K562 (cell line): ENCODE results near the gene TCHP. TPM values are rescaled to one million over a fixed set of nuclear protein-coding genes. Genes with fewer than 3 reads are reported as not detected.

Source experiments
- ATAC-seq: fragments of 200-7000 bp; cut with Tn5 transposase; 3 replicates; pipeline ENCODE4 v1.9.1; 2020; ENCODE audit warnings: moderate library complexity
- BruUV-seq: library from RNA; stranded (reverse); fragments of 400-500 nt; replicated peaks from 2 replicates; lab custom pipeline; 2021; lab: Mats Ljungman, UMichigan
- CTCF ChIA-PET: fragments of 300-600 bp; formaldehyde crosslinking; extraction: SDS; loops from one replicate; lab custom pipeline; 2021; ENCODE audit warnings: low intra/inter-chr PET ratio; lab: Yijun Ruan, JAX
- POLR2A ChIA-PET: fragments of 300-600, 350-650 bp; sonication (Branson Sonifier 250); formaldehyde crosslinking; extraction: SDS; loops from one replicate; lab custom pipeline; 2021; ENCODE audit warnings: antibody characterized with exemption, inconsistent platforms; lab: Yijun Ruan, JAX
- DNase-seq, 4 experiments: peaks; one replicate each; pipeline versions ENCODE4 v3.0.0 to v3.0.0-alpha.2; 2011 to 2018; ENCODE audit warnings: low spot score in 3 of 4, mixed read lengths in 3 of 4; ENCODE audit errors: extremely low read depth in 1 of 4
- FAIRE-seq: peaks from 2 replicates; lab custom pipeline; 2011; peaks lifted over from hg19 to GRCh38; lab: Jason Lieb, UNC
- H2AFZ ChIP-seq: 2 replicates; pipeline ENCODE4 v1.6.0; 2011; ENCODE audit warnings: low read depth, low read length, control low read depth, inconsistent platforms
- H3K27ac ChIP-seq: fragments of 200-600 bp; 3 replicates; pipeline ENCODE4 v1.8.0; 2011; ENCODE audit warnings: low read depth, mild to moderate bottlenecking, control low read depth, inconsistent platforms, low read length, moderate library complexity, mixed read lengths; ENCODE audit errors: extremely low read depth
- H3K27me3 ChIP-seq, 2 experiments: fragments of 300-600 bp in 1 of 2; 2 replicates in 1 of 2; 3 replicates in 1 of 2; pipeline versions ENCODE4 v1.6.0 to v1.8.0; 2011; ENCODE audit warnings: inconsistent platforms in 2 of 2, low read length in 2 of 2, mild to moderate bottlenecking in 1 of 2, mixed read lengths in 1 of 2, moderate library complexity in 1 of 2; ENCODE audit not compliant: control insufficient read depth in 2 of 2, insufficient read depth in 2 of 2
- H3K36me3 ChIP-seq: fragments of 300-600 bp; 3 replicates; pipeline ENCODE4 v1.8.0; 2011; ENCODE audit warnings: mild to moderate bottlenecking, low read length, inconsistent platforms; ENCODE audit not compliant: control insufficient read depth, insufficient read depth
- H3K4me1 ChIP-seq, 2 experiments: fragments of 200-600 bp in 1 of 2; replicated peaks in 1 of 2; 2 replicates in 1 of 2; 3 replicates in 1 of 2; pipeline versions ENCODE4 v1.5.1 to v1.8.0; 2011; ENCODE audit warnings: inconsistent platforms in 2 of 2, low read length in 2 of 2, mild to moderate bottlenecking in 1 of 2, mixed read lengths in 1 of 2, moderate library complexity in 1 of 2; ENCODE audit not compliant: control insufficient read depth in 2 of 2, insufficient read depth in 2 of 2
- H3K4me2 ChIP-seq: 2 replicates; pipeline ENCODE4 v1.6.1; 2011; ENCODE audit warnings: low read length, control low read depth, inconsistent platforms, mixed read lengths; ENCODE audit not compliant: insufficient read depth
- H3K4me3 ChIP-seq: fragments of 200-600 bp; sonication (generic), shearing (Covaris generic); 2 replicates; pipeline ENCODE4 v1.5.1; 2016; ENCODE audit warnings: control low read depth, inconsistent platforms
- H3K79me2 ChIP-seq: fragments of 200-600 bp; 3 replicates; pipeline ENCODE4 v1.8.0; 2011; ENCODE audit warnings: low read length, inconsistent platforms; ENCODE audit not compliant: control insufficient read depth, insufficient read depth
- H3K9ac ChIP-seq, 2 experiments: 2 replicates each; pipeline versions ENCODE4 v1.6.0 to v1.6.1; 2011; ENCODE audit warnings: low read depth in 2 of 2, low read length in 2 of 2, control low read depth in 1 of 2, inconsistent platforms in 1 of 2, mild to moderate bottlenecking in 1 of 2, mixed read lengths in 1 of 2; ENCODE audit not compliant: insufficient read depth in 1 of 2
- H3K9me1 ChIP-seq: one replicate; pipeline ENCODE4 v1.6.0; 2011; ENCODE audit warnings: inconsistent platforms, mild to moderate bottlenecking, low read length, moderate library complexity; ENCODE audit not compliant: control insufficient read depth, insufficient read depth
- H3K9me3 ChIP-seq: replicated peaks from 2 replicates; pipeline ENCODE4 v1.5.1; 2011; ENCODE audit warnings: low read depth, low read length, inconsistent platforms; ENCODE audit not compliant: control insufficient read depth, insufficient read depth
- H4K20me1 ChIP-seq: replicated peaks from 2 replicates; pipeline ENCODE4 v1.6.1; 2011; ENCODE audit warnings: low read length, inconsistent platforms, mixed read lengths; ENCODE audit not compliant: control insufficient read depth, insufficient read depth
- BCOR ChIP-seq: fragments of 450-650 bp; IDR thresholded peaks from 2 replicates; pipeline ENCODE4 v1.6.1; 2016
- MIER1 ChIP-seq: fragments of 450-650 bp; IDR thresholded peaks from 2 replicates; pipeline ENCODE4 v1.6.1; 2016; ENCODE audit warnings: antibody characterized with exemption, mild to moderate bottlenecking, low read depth
- NEUROD1 ChIP-seq: fragments of 150-350 bp; IDR thresholded peaks from 2 replicates; pipeline ENCODE4 v1.6.1; 2014; ENCODE audit warnings: borderline replicate concordance, low read length, low read depth; ENCODE audit not compliant: partially characterized antibody
- POLR2B ChIP-seq: fragments of 450-650 bp; IDR thresholded peaks from 2 replicates; pipeline ENCODE4 v1.6.1; 2018; ENCODE audit warnings: low read depth; ENCODE audit not compliant: partially characterized antibody
- TRIM28 ChIP-seq: fragments of 450-650 bp; IDR thresholded peaks from 2 replicates; pipeline ENCODE4 v1.6.1; 2017
- ZNF707 ChIP-seq: fragments of 250-450 bp; sonication (Bioruptor Pico); conservative IDR thresholded peaks from 2 replicates; pipeline ENCODE4 v1.8.0; 2022; ENCODE audit warnings: inconsistent platforms, mild to moderate bottlenecking, moderate library complexity
- WGBS: fragments of 100-300 bp; shearing (Covaris generic); methylation state at CpG from one replicate; pipeline ENCODE4 v1.1.6; 2016; ENCODE audit warnings: low coverage, mixed read lengths; ENCODE audit not compliant: insufficient coverage; ENCODE audit errors: missing lambda C conversion rate; 5-methylcytosine and 5-hydroxymethylcytosine counted together
- in situ Hi-C: fragments of 300-500 bp; cut with MboI; formaldehyde crosslinking; loops from 4 replicates; pipeline ENCODE4 v1.15.0; 2018; ENCODE audit warnings: inconsistent platforms, mixed read lengths
- intact Hi-C: fragments of 100-400 bp; cut with micrococcal nuclease; formaldehyde crosslinking; loops from 2 replicates; pipeline ENCODE4 v1.14.2; 2022
- polyA plus RNA-seq, 8 experiments: library from polyadenylated mRNA; depleted of rRNA in 4 of 8; stranded (reverse) in 5 of 8; unstranded in 3 of 8; fragments of >200 nt; fragmentation: Nextera tagmentation in 2 of 8; fragmentation: Illumina TruSeq in 1 of 8; extraction: Ambion mirVana in 2 of 8; extraction: Trizol in 1 of 8; gene quantifications; 2 replicates each; pipeline versions ENCODE4 v1.2.1 to v1.2.3, GENCODE V29; 2011 to 2014; ENCODE audit warnings: inconsistent platforms in 1 of 8, missing spikeins in 1 of 8
- total RNA-seq, 7 experiments: library from RNA; depleted of rRNA in 6 of 7; stranded (reverse); fragments of >200 nt in 6 of 7; fragmentation: Illumina TruSeq in 2 of 7; extraction: Trizol in 2 of 7; gene quantifications; 2 replicates each; pipeline versions ENCODE4 v1.2.1 to v1.2.3, GENCODE V29; 2011 to 2021; ENCODE audit warnings: low replicate concordance in 1 of 7
- TF ChIP-seq, protein P1 (sequence below), 2 experiments: fragments of 250-450 bp in 1 of 2; fragments of 450-650 bp in 1 of 2; sonication (Bioruptor Pico) in 1 of 2; IDR thresholded peaks; 2 replicates each; pipeline versions ENCODE4 v1.6.1 to v1.8.0; 2016 to 2021; ENCODE audit warnings: mild to moderate bottlenecking in 2 of 2, moderate library complexity in 2 of 2, missing compliant biosample characterization in 1 of 2, missing genetic modification characterization in 1 of 2
- TF ChIP-seq, protein P2 (sequence below): fragments of 450-650 bp; IDR thresholded peaks from 2 replicates; pipeline ENCODE4 v1.6.1; 2016
- TF ChIP-seq, protein P3 (sequence below), 2 experiments: fragments of 450-650 bp; formaldehyde crosslinking in 1 of 2; IDR thresholded peaks; 2 replicates each; pipeline versions ENCODE4 v1.4.0 to v1.6.1; 2014 to 2020; ENCODE audit warnings: mild to moderate bottlenecking in 2 of 2, borderline replicate concordance in 1 of 2, low read depth in 1 of 2

TCHP gene
- total and polyA plus RNA-seq, 9 of the 15 experiments (the other 6 are each of a cell fraction or from before 2014, with no cell fraction given): 3.4 to 30.4 (median 19.7) TPM

DNA sequence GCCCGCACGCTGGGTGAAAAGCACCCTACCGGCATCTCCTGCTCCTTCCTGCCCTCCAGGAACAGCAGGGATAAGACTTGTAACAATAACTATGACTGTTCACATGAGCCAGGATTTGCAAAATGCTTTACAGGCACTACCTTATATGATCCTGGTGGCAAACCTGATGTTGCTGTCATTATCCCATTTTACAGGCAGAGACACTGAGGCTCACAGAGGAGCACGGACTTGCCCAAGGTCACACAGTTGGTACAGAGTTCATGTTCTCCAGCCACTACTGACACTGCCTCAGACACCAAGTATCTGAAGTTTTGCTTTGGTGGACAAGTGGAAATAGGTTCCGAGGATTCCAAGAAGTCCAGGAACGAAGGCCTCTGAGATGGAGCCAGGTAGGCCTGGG, 42.4 kb upstream of the TCHP start (continued):
- no peak for TF ChIP-seq ZNF707 (CRISPR knock-in tag)
- peak; percentile 19; the same call in 1 of the 2 replicates for TF ChIP-seq BCOR
- TF ChIP-seq, protein P1, sequence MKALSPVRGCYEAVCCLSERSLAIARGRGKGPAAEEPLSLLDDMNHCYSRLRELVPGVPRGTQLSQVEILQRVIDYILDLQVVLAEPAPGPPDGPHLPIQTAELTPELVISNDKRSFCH (CRISPR knock-in tag; IDR thresholded peaks at IDR 0.05): no peak
- TF ChIP-seq, protein P1 (tag; IDR thresholded peaks at IDR 0.05): no peak
- no peak for TF ChIP-seq NEUROD1

DNA sequence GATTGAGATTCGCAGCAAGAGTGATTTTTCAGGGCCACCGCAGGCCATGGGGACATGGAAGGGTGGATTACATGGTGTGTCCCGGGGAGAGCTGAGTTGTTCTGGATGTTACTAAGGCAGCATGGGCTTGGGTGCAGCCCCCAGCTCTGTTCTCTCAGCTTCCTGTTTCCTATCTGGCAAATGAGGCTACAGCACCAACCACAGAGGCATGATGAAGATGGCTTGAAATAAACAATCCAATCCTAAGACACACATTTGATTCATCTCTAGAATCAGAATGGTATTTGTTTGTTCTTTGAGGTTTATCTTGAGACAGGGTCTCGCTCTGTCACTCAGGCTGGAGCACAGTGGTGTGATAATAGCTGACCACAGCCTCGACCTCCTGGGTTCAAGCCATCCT, 41.3 kb upstream of the TCHP start:
- BruUV-seq: no TSS peak
- Histone ChIP-seq H4K20me1 (no peaks in the 10 kb centered on the region), H3K4me1 (peaks cover 0 to 8% of the 10 kb centered on the region in 2 experiments; a peak in 2 of 5 replicates), H3K27ac (no peak overlapping the region), H3K27me3 (peaks cover 0 to 14% of the 10 kb centered on the region in 2 experiments; a peak in 2 of 5 replicates), H2AFZ (no peak overlapping the region), H3K9me3 (no peaks in the 10 kb centered on the region), H3K36me3 (no peaks in the 10 kb centered on the region), H3K79me2 (no peaks in the 10 kb centered on the region), H3K9ac (no peak overlapping the region), H3K9me1 (no peaks in the 10 kb centered on the region), H3K4me3 (no peak overlapping the region), H3K4me2 (no peak overlapping the region)
- ATAC-seq: no peak
- WGBS: 8% methylated on average over 4 of the region's 5 CpGs
- in situ Hi-C loops: no loop called here
- ChIA-PET CTCF (interaction anchor here (0.9 kb wide), 1 partner anchor 22 kb away, joined by 5 read pairs; no protein-coding TSS in a partner anchor), POLR2A (interaction anchor here (1.1 to 1.3 kb wide), 2 partner anchors 9 to 14 kb away, joined by 3 read pairs; no protein-coding TSS in a partner anchor)
- no peak for DNase-seq
- intact Hi-C loops: loop anchor here (5.0 kb wide), 1 partner anchor 364 kb away; no protein-coding TSS in a partner anchor
- no peak for FAIRE-seq
- TF ChIP-seq TRIM28: no peak
- TF ChIP-seq, protein P2, sequence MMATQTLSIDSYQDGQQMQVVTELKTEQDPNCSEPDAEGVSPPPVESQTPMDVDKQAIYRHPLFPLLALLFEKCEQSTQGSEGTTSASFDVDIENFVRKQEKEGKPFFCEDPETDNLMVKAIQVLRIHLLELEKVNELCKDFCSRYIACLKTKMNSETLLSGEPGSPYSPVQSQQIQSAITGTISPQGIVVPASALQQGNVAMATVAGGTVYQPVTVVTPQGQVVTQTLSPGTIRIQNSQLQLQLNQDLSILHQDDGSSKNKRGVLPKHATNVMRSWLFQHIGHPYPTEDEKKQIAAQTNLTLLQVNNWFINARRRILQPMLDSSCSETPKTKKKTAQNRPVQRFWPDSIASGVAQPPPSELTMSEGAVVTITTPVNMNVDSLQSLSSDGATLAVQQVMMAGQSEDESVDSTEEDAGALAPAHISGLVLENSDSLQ: peak; percentile 32; the same call in 1 of the 2 replicates
- TF ChIP-seq, protein P3, sequence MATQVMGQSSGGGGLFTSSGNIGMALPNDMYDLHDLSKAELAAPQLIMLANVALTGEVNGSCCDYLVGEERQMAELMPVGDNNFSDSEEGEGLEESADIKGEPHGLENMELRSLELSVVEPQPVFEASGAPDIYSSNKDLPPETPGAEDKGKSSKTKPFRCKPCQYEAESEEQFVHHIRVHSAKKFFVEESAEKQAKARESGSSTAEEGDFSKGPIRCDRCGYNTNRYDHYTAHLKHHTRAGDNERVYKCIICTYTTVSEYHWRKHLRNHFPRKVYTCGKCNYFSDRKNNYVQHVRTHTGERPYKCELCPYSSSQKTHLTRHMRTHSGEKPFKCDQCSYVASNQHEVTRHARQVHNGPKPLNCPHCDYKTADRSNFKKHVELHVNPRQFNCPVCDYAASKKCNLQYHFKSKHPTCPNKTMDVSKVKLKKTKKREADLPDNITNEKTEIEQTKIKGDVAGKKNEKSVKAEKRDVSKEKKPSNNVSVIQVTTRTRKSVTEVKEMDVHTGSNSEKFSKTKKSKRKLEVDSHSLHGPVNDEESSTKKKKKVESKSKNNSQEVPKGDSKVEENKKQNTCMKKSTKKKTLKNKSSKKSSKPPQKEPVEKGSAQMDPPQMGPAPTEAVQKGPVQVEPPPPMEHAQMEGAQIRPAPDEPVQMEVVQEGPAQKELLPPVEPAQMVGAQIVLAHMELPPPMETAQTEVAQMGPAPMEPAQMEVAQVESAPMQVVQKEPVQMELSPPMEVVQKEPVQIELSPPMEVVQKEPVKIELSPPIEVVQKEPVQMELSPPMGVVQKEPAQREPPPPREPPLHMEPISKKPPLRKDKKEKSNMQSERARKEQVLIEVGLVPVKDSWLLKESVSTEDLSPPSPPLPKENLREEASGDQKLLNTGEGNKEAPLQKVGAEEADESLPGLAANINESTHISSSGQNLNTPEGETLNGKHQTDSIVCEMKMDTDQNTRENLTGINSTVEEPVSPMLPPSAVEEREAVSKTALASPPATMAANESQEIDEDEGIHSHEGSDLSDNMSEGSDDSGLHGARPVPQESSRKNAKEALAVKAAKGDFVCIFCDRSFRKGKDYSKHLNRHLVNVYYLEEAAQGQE (IDR thresholded peaks at IDR 0.05; ENCODE audit: borderline replicate concordance): no peak
- TF ChIP-seq, protein P3 (CRISPR knock-in tag; IDR thresholded peaks at IDR 0.05; ENCODE audit: low read depth): no peak
- no peak for TF ChIP-seq MIER1
- no peak for TF ChIP-seq POLR2B
